ENCODE measurements around the gene ICE1.
A peak's percentile ranks its signal among the peaks of the same experiment; 100 is the strongest.
"Not testable (repeated sequence)": the region's sequence is repeated elsewhere in the genome, so short reads cannot be mapped to it uniquely, and the experiment has no call there.

ICE1 gene

GRCh38 chr5:5405441-5405840 lies 17.0 kb upstream of the ICE1 start:
- no peak for DNase-seq

- no peak for DNase-seq
Observed at GRCh38 chr5:5407924-5408323, 14.6 kb upstream of the ICE1 start.

GRCh38 chr5:5409151-5409810 lies 13.2 kb upstream of the ICE1 start:
- DNase-seq = no peak

GRCh38 chr5:5413856-5414255 lies 8.6 kb upstream of the ICE1 start:
- DNase-seq = not testable (repeated sequence)

GRCh38 chr5:5414999-5415398 lies 7.5 kb upstream of the ICE1 start:
- DNase-seq = no peak

GRCh38 chr5:5416733-5417132 lies 5.7 kb upstream of the ICE1 start:
- no peak for DNase-seq

- DNase-seq = no peak
Observed at GRCh38 chr5:5418006-5418405, 4.5 kb upstream of the ICE1 start.

GRCh38 chr5:5418764-5419163 lies 3.7 kb upstream of the ICE1 start:
- peak; percentile 74 for DNase-seq

GRCh38 chr5:5419291-5420210 lies 2.9 kb upstream of the ICE1 start:
- peak; percentile 78 for DNase-seq

GRCh38 chr5:5420251-5420650 lies 2.2 kb upstream of the ICE1 start:
- DNase-seq = no peak

GRCh38 chr5:5421149-5421960 lies 1.1 kb upstream of the ICE1 start:
- DNase-seq = no peak

- no peak for DNase-seq
Observed at GRCh38 chr5:5422819-5423515, 490 bp downstream of the ICE1 start.

GRCh38 chr5:5423586-5423985 lies 1.1 kb downstream of the ICE1 start:
- no peak for DNase-seq

- no peak for DNase-seq
Observed at GRCh38 chr5:5424736-5425135, 2.3 kb downstream of the ICE1 start.

GRCh38 chr5:5430136-5430535 lies 7.7 kb downstream of the ICE1 start:
- no peak for DNase-seq

GRCh38 chr5:5432020-5432707 lies 9.7 kb downstream of the ICE1 start:
- DNase-seq = no peak

- DNase-seq = no peak
Observed at GRCh38 chr5:5436203-5436760, 13.8 kb downstream of the ICE1 start.

- DNase-seq = no peak
Observed at GRCh38 chr5:5437227-5438172, 15.0 kb downstream of the ICE1 start.

- no peak for DNase-seq
Observed at GRCh38 chr5:5451863-5452262, 29.4 kb downstream of the ICE1 start.

GRCh38 chr5:5453131-5453530 lies 30.7 kb downstream of the ICE1 start:
- no peak for DNase-seq

- no peak for DNase-seq
Observed at GRCh38 chr5:5454391-5454790, 31.9 kb downstream of the ICE1 start.

All from NCI-H1105 (cell line).